Psoas muscle (tissue), 8 donors: ENCODE data around the gene HEXD. TPM values are rescaled to one million over a fixed set of nuclear protein-coding genes. Genes with fewer than 3 reads are reported as not detected.
"Not testable (repeated sequence)": the region's sequence is repeated elsewhere in the genome, so short reads cannot be mapped to it uniquely, and the experiment has no call there.

ENCODE experiments used
- ATAC-seq, 4 donors: fragments of 200-7000 bp; cut with Tn5 transposase; one replicate each; pipeline ENCODE4 v1.9.1; 2020; ENCODE audit warnings: moderate library complexity in 3 of 4, mild to moderate bottlenecking in 2 of 4
- DNase-seq, 2 donors: peaks; one replicate each; pipeline ENCODE4 v3.0.0-alpha.2; 2020
- H3K27ac ChIP-seq: fragments of 200-600 bp; one replicate; pipeline ENCODE4 v1.8.0; 2022
- H3K27me3 ChIP-seq, 3 donors: fragments of 200-600 bp in 1 of 3; one replicate each; pipeline versions ENCODE4 v1.6.1 to v1.8.0; 2013 to 2022; ENCODE audit warnings: low read length in 2 of 3, mild to moderate bottlenecking in 2 of 3, moderate library complexity in 1 of 3; ENCODE audit not compliant: insufficient read depth in 3 of 3
- H3K36me3 ChIP-seq, 2 donors: fragments of 200-600 bp in 1 of 2; one replicate each; pipeline versions ENCODE4 v1.6.1 to v1.8.0; 2013 to 2022; ENCODE audit warnings: low read depth in 1 of 2, mild to moderate bottlenecking in 1 of 2, moderate library complexity in 1 of 2; ENCODE audit not compliant: insufficient read depth in 1 of 2
- H3K4me1 ChIP-seq: fragments of 200-600 bp; one replicate; pipeline ENCODE4 v1.8.0; 2022
- H3K4me3 ChIP-seq: fragments of 200-600 bp; one replicate; pipeline ENCODE4 v1.8.0; 2022; ENCODE audit warnings: mild to moderate bottlenecking
- H3K9me3 ChIP-seq: fragments of 200-600 bp; one replicate; pipeline ENCODE4 v1.8.0; 2022
- CTCF ChIP-seq: fragments of 200-600 bp; IDR thresholded peaks from one replicate; pipeline ENCODE4 v1.8.0; 2022; ENCODE audit warnings: antibody characterized with exemption
- WGBS, 3 donors: extraction: QIAGEN DNeasy Blood & Tissue Kit; methylation state at CpG; one replicate each; pipeline versions ENCODE4 v1.1.6 to v1.1.7; 2013; 5-methylcytosine and 5-hydroxymethylcytosine counted together
- intact Hi-C, 2 donors: fragments of 100-400 bp; cut with DNase I; formaldehyde crosslinking; loops; one replicate each; pipeline versions ENCODE4 v1.11.0 to v1.14.2; 2022
- polyA plus RNA-seq, 3 donors: library from polyadenylated mRNA; stranded (reverse); fragments of 200-250 nt; gene quantifications; one replicate each; pipeline ENCODE4 v1.2.3, GENCODE V29; 2013
- total RNA-seq, 4 donors: library from RNA; stranded (reverse); fragmentation: NEBNext Ultra II Directional in 2 of 4; extraction: Animal tissue kit (Norgen Biotek cat#: 25700) in 2 of 4; gene quantifications; one replicate each; pipeline versions ENCODE4 v1.2.1 to v1.2.4, GENCODE V29; 2021 to 2023
- donor health status: healthy with polysubstance abuse.
- donor health status: DM: no; HTN: no; CAD: no; lungs with moderate emphysema.
- donor health status: Bipolar disorder and iron deficiency.
- donor health status: healthy.
- donor health status: DM: yes; HTN: yes; CAD: no.
- donor health status: DM: no; HTN: no; CAD: no.
- donor health status: DM: no; HTN: no; CAD: no.
- donor health status: DM: yes; HTN: yes; CAD: no.

The HEXD gene
- total and polyA plus RNA-seq, 7 donors: 17.4 to 29.8 (median 21.3) TPM

GRCh38 chr17:82374626-82375331, 43.4 kb upstream of the HEXD start:
- WGBS, 3 donors: 65 to 76% (median 66%) methylated on average over 62 to 79 of the region's 79 CpGs
- intact Hi-C loops: no loop called here

GRCh38 chr17:82375359-82376041, 42.6 kb upstream of the HEXD start:
- Histone ChIP-seq H3K27ac (no peak overlapping the region), H3K27me3 (peaks cover 0 to 78% (median 32%) of the 10 kb centered on the region in 3 donors), H3K4me3 (no peak overlapping the region), H3K4me1 (peaks cover 12% of the 10 kb centered on the region), H3K36me3 (no peaks in the 10 kb centered on the region), H3K9me3 (no peaks in the 10 kb centered on the region)
- 73 to 75% (median 75%) methylated on average over 41 to 46 of the region's 46 CpGs for WGBS, 3 donors
- TF ChIP-seq CTCF: no peak
- DNase-seq (peak in 1 of 2 donors; percentile 42), ATAC-seq (no peak)
- intact Hi-C loops: no loop called here

More at GRCh38 chr17:82374626-82375331, 43.4 kb upstream of the HEXD start:
- peak in 1 of 2 donors; percentile 37 for DNase-seq
- no peak for TF ChIP-seq CTCF
- Histone ChIP-seq H3K4me1 (peaks cover 12% of the 10 kb centered on the region), H3K27ac (no peak overlapping the region), H3K27me3 (peaks cover 0 to 78% (median 31%) of the 10 kb centered on the region in 3 donors), H3K9me3 (no peaks in the 10 kb centered on the region), H3K36me3 (no peaks in the 10 kb centered on the region), H3K4me3 (no peak overlapping the region)
- no peak for ATAC-seq

- Histone ChIP-seq H3K4me1 (peaks cover 7% of the 10 kb centered on the region), H3K9me3 (no peaks in the 10 kb centered on the region), H3K36me3 (no peaks in the 10 kb centered on the region), H3K4me3 (no peak overlapping the region), H3K27ac (no peak overlapping the region), H3K27me3 (peaks cover 0 to 77% (median 25%) of the 10 kb centered on the region in 3 donors)
- ATAC-seq (no peak), DNase-seq (peak in 1 of 2 donors; percentile 48)
- no peak for TF ChIP-seq CTCF
- intact Hi-C loops: no loop called here
- WGBS, 3 donors: 72 to 80% (median 78%) methylated on average over 12 to 16 of the region's 16 CpGs
These were observed 42.0 kb upstream of the HEXD start for GRCh38 chr17:82376042-82376730.

- WGBS, 3 donors: 48 to 66% (median 63%) methylated on average over 2 to 3 of the region's 5 CpGs
- H3K9me3 ChIP-seq, H3K27ac ChIP-seq, DNase-seq, H3K4me1 ChIP-seq, H3K4me3 ChIP-seq, H3K36me3 ChIP-seq, intact Hi-C loops, ATAC-seq: not testable (repeated sequence)
- peaks cover 0 to 76% (median 20%) of the 10 kb centered on the region in 3 donors for H3K27me3 ChIP-seq
These were observed 40.9 kb upstream of the HEXD start for GRCh38 chr17:82377294-82377693.
